Measurements from ENCODE around the gene ACER3. TPM values are rescaled to one million over a fixed set of nuclear protein-coding genes. Genes with fewer than 3 reads are reported as not detected.
"Not testable (repeated sequence)": the region's sequence is repeated elsewhere in the genome, so short reads cannot be mapped to it uniquely, and the experiment has no call there.

ACER3 gene
- polyA plus RNA-seq, 4 donors = 13.4 to 18.0 (median 17.3) TPM

GRCh38 chr11:76980196-76980595 is 119.5 kb downstream of the ACER3 start:
- DNase-seq (ENCODE audit: low read depth in 4 of 4, low spot score in 3 of 4) = no peak

- no peak for DNase-seq (ENCODE audit: low read depth in 4 of 4, low spot score in 3 of 4)
Measured at GRCh38 chr11:76984743-76985142, 124.0 kb downstream of the ACER3 start.

DNA sequence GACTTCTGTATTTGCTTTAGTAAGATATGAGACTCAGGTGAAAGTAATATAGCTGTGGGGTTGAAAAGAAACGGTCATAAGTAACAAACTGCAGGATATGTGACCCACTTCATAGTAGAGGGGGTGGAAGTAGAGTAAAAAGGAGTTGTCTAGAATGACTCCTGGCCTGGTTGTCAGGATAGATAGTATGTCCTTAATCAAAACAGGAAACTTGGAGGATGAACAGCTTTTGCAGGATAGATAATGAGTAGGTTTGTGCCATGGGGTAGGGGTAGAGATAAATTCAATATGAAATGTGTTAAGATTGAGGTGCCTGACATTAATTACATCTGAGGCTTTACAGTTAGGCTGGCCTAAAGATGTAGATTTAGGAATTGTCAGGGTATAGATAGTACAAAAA is 126.5 kb downstream of the ACER3 start:
- DNase-seq (ENCODE audit: low read depth in 4 of 4, low spot score in 3 of 4) = no peak

DNA sequence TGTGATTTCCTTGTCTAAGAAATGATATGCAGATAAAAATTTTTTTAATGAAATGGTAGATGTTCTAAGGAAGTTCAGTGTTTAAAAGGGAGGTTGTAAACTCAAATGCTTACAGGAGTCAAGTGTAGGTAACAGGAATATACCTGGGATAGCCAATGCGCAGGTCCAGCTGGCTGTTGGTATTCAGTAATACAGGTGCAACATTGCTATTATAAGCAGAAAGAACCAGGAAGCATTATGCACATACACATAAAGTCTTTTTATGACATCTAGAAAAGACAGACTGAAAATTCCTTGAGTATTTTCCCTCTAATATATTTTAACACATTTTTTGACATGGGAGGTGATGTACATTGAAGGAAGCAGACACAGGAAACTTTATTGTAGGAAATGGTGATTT is 129.9 kb downstream of the ACER3 start:
- DNase-seq (ENCODE audit: low read depth in 4 of 4, low spot score in 3 of 4) = no peak

DNA sequence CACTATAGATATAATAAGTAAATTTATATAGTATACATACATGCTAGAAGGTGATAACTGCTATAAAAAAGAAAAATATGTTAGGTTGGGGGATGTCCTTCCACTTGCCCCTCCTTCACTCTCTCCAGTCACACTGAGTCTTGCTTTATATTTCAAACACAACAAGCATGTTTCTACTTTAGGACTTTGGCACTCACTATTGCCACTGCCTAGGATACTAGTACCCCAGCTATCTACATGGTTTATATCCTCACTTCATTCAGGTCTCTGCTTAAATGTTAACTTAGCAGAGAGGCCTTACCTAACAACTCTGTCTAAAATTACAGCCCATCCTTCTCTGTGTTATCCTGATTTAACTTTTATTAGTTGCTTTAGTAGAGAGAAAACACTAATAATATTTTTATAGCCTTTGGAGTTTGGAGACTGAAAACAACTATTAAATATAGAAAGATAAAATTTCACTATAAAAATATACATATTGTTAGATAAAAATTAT is 134.4 kb downstream of the ACER3 start:
- DNase-seq (ENCODE audit: low read depth in 4 of 4, low spot score in 3 of 4) = no peak

DNA sequence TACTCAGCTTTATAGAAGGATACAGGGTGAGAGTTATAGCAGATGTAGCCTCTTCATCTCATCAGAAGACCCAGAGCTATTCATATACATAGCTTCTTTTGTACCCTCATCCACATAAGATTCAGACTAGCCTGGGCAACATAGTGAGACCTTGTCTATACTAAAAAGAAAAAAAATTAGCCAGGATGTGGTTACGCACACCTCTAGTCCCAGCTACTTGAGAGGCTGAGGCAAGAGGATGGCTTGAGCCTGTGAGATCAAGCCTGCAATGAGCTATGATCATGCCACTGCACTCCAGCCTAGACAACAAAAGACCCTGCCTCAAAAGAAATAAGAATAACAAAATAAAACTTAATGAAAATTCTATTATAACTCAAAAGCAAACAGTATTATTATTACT is 136.8 kb downstream of the ACER3 start:
- no peak for DNase-seq (ENCODE audit: low read depth in 4 of 4, low spot score in 3 of 4)

GRCh38 chr11:76999597-76999996 is 138.9 kb downstream of the ACER3 start:
- no peak for DNase-seq (ENCODE audit: low read depth in 4 of 4, low spot score in 3 of 4)

DNA sequence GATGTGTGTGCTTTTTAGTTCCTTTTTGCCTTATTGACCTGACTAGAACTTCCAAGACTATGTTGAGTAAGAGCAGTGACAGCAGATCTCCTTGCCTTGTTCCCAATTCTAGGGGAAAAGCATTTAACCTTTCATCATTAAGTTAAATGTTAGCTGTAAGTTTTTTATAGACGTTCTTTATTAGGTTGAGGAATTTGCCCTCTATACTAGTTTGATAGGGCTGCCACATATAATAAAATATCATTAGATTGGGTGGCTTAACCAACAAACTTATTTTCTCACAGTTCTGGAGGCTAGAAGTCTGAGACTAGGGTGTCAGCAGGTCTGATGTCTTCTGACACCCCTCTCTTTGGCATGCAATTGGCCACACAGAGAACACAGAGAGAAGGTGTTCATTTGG is 140.9 kb downstream of the ACER3 start:
- DNase-seq (ENCODE audit: low read depth in 4 of 4, low spot score in 3 of 4) = no peak

GRCh38 chr11:77002776-77003175 is 142.1 kb downstream of the ACER3 start:
- DNase-seq (ENCODE audit: low read depth in 4 of 4, low spot score in 3 of 4) = no peak

DNA sequence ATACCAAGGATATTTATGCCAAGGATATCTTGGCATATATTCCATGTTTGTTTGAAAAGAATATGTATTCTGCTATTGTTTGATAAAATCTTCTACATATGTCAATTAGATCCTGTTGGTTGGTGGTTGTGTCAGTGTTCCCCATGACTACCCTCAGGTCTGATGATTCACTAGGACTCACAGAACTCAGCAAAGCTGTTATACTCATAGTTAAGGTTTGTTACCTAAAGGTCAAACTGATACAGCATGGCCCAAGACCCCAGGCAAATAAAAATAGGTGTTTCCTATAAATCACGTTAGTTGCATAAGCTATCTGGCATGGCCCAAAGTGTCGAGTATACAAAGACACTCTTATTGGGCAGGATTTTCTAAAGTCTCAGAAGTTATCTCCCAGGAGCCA is 143.2 kb downstream of the ACER3 start:
- no peak for DNase-seq (ENCODE audit: low read depth in 4 of 4, low spot score in 3 of 4)

- no peak for DNase-seq (ENCODE audit: low read depth in 4 of 4, low spot score in 3 of 4)
Measured at GRCh38 chr11:77009533-77010160, 148.9 kb downstream of the ACER3 start.

- DNase-seq (ENCODE audit: low read depth in 4 of 4, low spot score in 3 of 4) = no peak
Measured at GRCh38 chr11:77014669-77015068, 154.0 kb downstream of the ACER3 start.

DNA sequence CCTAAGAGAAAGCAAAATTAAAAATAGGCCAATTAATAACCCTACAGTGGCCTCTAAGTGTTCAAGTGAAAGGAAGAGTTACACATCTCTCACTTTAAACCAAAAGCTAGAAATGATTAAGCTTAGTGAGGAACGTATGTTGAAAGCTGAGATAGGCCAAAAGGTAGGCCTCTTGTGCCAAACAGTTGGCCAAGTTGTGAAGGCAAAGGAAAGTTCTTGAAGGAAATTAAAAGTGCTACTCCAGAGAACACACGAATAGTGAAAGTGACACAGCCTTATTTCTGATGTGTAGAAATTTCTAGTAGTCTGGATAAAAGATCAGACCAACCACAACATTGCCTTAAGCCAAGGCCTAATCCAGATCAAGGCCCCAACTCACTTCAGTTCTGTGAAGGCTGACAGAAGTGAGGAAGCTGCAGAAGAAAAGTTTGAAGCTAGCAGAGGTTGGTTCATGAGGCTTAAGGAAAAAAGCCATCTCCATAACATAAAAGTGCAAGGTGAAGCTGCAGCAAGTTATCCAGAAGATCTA is 157.7 kb downstream of the ACER3 start:
- DNase-seq (ENCODE audit: low read depth in 4 of 4, low spot score in 3 of 4) = not testable (repeated sequence)

- DNase-seq (ENCODE audit: low read depth in 4 of 4, low spot score in 3 of 4) = no peak
Measured at GRCh38 chr11:77019976-77020595, 159.4 kb downstream of the ACER3 start.

- no peak for DNase-seq (ENCODE audit: low read depth in 4 of 4, low spot score in 3 of 4)
Measured at GRCh38 chr11:77020734-77021133, 160.0 kb downstream of the ACER3 start.

DNA sequence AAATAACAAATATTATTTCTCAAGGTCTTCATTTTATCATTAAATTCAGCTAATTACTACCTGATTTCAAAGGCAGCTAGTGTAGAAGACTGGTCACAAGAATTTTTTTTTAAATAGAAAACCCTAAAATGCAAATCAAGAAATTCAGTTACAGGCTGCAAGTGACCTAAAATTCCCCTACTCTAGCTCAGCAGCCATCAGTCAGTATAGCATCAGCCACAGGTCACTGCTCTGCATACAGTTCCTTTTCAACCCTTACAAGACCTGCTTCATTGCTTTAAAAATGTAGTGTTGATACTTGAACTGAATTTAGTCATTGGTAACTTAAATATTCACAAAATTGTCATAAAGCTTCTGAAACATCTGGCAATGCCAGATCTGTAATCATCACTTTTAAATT is 164.0 kb downstream of the ACER3 start:
- no peak for DNase-seq (ENCODE audit: low read depth in 4 of 4, low spot score in 3 of 4)

GRCh38 chr11:77026221-77026620 is 165.5 kb downstream of the ACER3 start:
- no peak for DNase-seq (ENCODE audit: low read depth in 4 of 4, low spot score in 3 of 4)

DNA sequence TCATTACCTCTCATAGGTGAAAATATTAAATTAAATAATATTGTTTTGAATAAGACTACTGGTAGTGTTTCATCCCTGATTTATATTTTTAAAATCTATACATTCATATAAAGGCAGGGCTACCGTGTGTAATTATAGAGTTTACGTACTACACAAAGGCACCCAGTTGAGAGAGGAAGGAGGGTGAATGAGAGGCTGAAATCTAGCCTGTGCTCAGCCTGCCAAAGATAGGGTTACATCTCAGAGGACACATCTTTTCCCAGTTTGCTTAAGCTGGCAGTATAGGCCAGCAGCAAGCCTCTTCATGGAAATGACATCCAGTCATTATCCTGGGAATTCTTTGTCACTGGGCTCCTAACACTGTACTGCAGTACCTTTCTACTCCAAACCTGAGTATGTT is 166.0 kb downstream of the ACER3 start:
- DNase-seq (ENCODE audit: low read depth in 4 of 4, low spot score in 3 of 4) = no peak

DNA sequence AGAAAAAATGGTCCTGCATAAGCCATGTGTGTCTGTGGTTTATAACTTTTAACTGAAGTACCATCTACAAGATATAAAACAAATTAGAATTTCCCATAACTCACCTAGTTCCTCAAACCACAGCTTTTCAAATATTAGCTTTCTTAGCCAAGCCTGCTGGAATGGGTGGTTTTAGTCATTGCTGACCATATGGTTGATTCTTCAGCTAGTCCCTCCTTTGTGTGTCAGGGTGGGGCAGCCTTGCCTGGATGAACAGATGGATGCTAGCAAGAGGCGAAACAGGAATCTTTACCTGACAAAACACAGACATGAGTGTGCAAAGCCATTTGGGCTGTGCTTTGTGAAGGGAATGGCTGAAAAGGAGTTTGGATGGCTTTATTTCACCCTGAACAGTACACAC is 166.6 kb downstream of the ACER3 start:
- DNase-seq (ENCODE audit: low read depth in 4 of 4, low spot score in 3 of 4) = no peak

DNA sequence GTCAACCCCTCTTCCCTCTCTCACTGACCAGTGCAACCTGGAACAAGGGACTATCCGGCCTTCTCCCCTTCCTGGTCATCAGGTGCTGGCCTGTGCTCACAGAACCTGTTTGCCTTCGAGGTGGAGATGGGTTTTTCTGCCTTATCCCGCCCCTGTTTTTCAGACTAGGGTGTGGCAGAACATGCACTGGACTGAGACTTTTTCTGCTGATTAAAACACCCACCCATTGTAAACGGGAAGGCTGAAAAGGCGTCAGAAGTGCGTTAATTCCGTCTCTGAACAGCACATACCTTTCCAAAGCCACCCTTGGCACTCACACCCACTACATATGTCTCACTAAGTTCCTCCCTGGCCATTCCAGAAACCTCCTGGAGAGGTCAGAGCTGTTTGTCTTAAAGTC is 169.1 kb downstream of the ACER3 start:
- no peak for DNase-seq (ENCODE audit: low read depth in 4 of 4, low spot score in 3 of 4)

- no peak for DNase-seq (ENCODE audit: low read depth in 4 of 4, low spot score in 3 of 4)
Measured at GRCh38 chr11:77030834-77031414, 170.2 kb downstream of the ACER3 start.

DNA sequence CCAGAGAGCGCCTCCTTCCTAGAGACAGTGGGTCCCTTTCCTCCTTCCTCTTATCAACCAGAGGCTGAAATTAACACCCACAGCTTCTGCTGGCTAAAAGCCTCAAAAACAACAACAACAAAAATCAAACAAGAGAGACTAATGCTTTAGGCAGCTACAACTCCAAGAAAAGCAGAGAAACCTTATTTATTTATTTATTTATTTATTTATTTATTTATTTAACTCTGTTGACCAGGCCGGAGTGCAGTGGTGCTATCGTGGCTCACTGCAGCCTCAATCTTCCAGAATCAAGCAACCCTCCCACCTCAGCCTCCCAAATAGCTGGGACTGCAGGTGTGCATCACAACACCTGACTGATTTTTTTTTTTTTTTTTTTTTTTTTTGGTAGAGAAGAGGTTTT is 170.9 kb downstream of the ACER3 start:
- DNase-seq (ENCODE audit: low read depth in 4 of 4, low spot score in 3 of 4) = no peak

All from right renal pelvis (tissue), 4 donors.